ENCODE results near the gene NDST4.

DNA sequence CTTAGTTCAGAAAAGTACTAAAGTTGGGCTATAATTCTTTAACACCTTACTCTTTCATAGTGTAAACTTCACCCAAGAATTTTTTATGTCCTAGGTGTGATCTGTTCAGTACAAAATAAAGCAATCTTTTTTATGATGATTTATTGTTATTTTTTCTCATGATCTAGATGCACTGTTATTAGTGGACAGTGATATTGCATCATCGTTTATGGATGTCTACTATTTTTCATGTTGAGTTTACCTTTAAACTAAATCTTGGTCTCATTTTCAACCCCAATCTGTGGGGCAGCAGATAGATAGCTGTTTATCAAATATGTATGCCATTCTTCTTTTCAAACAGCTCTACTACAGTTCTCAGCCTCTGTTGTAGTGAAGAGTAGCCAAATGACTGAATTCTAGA, 299.5 kb downstream of the NDST4 start:
- TF ChIP-seq, protein P1, sequence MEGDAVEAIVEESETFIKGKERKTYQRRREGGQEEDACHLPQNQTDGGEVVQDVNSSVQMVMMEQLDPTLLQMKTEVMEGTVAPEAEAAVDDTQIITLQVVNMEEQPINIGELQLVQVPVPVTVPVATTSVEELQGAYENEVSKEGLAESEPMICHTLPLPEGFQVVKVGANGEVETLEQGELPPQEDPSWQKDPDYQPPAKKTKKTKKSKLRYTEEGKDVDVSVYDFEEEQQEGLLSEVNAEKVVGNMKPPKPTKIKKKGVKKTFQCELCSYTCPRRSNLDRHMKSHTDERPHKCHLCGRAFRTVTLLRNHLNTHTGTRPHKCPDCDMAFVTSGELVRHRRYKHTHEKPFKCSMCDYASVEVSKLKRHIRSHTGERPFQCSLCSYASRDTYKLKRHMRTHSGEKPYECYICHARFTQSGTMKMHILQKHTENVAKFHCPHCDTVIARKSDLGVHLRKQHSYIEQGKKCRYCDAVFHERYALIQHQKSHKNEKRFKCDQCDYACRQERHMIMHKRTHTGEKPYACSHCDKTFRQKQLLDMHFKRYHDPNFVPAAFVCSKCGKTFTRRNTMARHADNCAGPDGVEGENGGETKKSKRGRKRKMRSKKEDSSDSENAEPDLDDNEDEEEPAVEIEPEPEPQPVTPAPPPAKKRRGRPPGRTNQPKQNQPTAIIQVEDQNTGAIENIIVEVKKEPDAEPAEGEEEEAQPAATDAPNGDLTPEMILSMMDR (IDR thresholded peaks at IDR 0.05) = no peak
- TF ChIP-seq EP300 (IDR thresholded peaks at IDR 0.05) = no peak
